ENCODE data around the gene SH2D3A.

DNA sequence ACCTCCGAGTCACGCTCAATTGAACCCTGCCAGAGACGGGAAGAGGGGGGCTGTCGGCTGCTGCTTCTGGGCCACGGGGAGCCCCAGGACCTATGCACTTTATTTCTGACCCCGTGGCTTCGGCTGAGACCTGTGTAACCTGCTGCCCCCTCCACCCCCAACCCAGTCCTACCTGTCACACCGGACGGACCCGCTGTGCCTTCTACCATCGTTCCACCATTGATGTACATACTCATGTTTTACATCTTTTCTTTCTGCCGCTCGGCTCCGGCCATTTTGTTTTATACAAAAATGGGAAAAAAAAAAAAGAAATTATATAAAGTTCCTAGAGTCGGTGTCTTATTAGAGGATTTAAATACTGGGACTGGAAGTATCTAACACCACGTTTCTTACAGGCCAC lies 16.0 kb downstream of the SH2D3A start:
- TF ChIP-seq EGR1 (IDR thresholded peaks at IDR 0.05; ENCODE audit: low read depth) = no peak
- no peak for TF ChIP-seq ELF1 (IDR thresholded peaks at IDR 0.05; ENCODE audit: borderline replicate concordance, low read depth)
- TF ChIP-seq, protein P1, sequence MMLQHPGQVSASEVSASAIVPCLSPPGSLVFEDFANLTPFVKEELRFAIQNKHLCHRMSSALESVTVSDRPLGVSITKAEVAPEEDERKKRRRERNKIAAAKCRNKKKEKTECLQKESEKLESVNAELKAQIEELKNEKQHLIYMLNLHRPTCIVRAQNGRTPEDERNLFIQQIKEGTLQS (IDR thresholded peaks at IDR 0.05) = no peak
- peak; percentile 31 for TF ChIP-seq POLR2AphosphoS5 (IDR thresholded peaks at IDR 0.05; ENCODE audit: low read depth, low read length)
- TF ChIP-seq POLR2A (IDR thresholded peaks at IDR 0.05; ENCODE audit: borderline replicate concordance, extremely low read depth, insufficient read depth, insufficient read length) = no peak
- TF ChIP-seq, protein P2, sequence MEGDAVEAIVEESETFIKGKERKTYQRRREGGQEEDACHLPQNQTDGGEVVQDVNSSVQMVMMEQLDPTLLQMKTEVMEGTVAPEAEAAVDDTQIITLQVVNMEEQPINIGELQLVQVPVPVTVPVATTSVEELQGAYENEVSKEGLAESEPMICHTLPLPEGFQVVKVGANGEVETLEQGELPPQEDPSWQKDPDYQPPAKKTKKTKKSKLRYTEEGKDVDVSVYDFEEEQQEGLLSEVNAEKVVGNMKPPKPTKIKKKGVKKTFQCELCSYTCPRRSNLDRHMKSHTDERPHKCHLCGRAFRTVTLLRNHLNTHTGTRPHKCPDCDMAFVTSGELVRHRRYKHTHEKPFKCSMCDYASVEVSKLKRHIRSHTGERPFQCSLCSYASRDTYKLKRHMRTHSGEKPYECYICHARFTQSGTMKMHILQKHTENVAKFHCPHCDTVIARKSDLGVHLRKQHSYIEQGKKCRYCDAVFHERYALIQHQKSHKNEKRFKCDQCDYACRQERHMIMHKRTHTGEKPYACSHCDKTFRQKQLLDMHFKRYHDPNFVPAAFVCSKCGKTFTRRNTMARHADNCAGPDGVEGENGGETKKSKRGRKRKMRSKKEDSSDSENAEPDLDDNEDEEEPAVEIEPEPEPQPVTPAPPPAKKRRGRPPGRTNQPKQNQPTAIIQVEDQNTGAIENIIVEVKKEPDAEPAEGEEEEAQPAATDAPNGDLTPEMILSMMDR (IDR thresholded peaks at IDR 0.05 in 2 of 3, conservative IDR thresholded peaks at IDR 0.05 in 1 of 3; ENCODE audit: borderline replicate concordance in 1 of 3, insufficient read depth in 1 of 3, low read depth in 2 of 3, low read length in 2 of 3) = no peak
- TF ChIP-seq ZNF274 (IDR thresholded peaks at IDR 0.05; ENCODE audit: low read depth, low read length) = no peak
- TF ChIP-seq CBX3 (IDR thresholded peaks at IDR 0.05; ENCODE audit: low read depth) = no peak
- no peak for TF ChIP-seq JUND (IDR thresholded peaks at IDR 0.05)

All from HCT116 (cell line).